HepG2 (cell line): ENCODE results near the gene SLC29A2. TPM values are rescaled to one million over a fixed set of nuclear protein-coding genes. Genes with fewer than 3 reads are reported as not detected.
A peak's percentile ranks its signal among the peaks of the same experiment; 100 is the strongest.

Experiments
- DMTF1 ChIP-seq: sonication (generic); formaldehyde crosslinking; IDR thresholded peaks from 2 replicates; pipeline ENCODE4 v1.4.0; 2020; ENCODE audit warnings: mild to moderate bottlenecking, missing genetic modification reagents
- DPF2 ChIP-seq: sonication (generic); formaldehyde crosslinking; IDR thresholded peaks from 2 replicates; pipeline ENCODE4 v1.4.0; 2020; ENCODE audit warnings: mild to moderate bottlenecking, low read depth, missing genetic modification reagents, borderline replicate concordance
- PAXIP1 ChIP-seq: sonication (generic); formaldehyde crosslinking; conservative IDR thresholded peaks from 2 replicates; pipeline ENCODE4 v1.4.0; 2020; ENCODE audit warnings: mild to moderate bottlenecking, missing genetic modification reagents, moderate library complexity
- polyA plus RNA-seq, 8 experiments: library from polyadenylated mRNA; depleted of rRNA in 3 of 8; stranded (reverse) in 7 of 8; unstranded in 1 of 8; fragments of >200 nt; fragmentation: Illumina TruSeq in 4 of 8; extraction: Trizol in 4 of 8; gene quantifications; 2 replicates each; pipeline versions ENCODE4 v1.2.1 to v1.2.3, GENCODE V29; 2011 to 2016; ENCODE audit warnings: low read depth in 4 of 8, missing spikeins in 1 of 8, mixed read lengths in 1 of 8; ENCODE audit not compliant: insufficient read depth in 1 of 8
- total RNA-seq, 5 experiments: library from RNA; depleted of rRNA; stranded (reverse); fragments of >200 nt; fragmentation: Illumina TruSeq; extraction: Trizol; gene quantifications; 2 replicates each; pipeline ENCODE4 v1.2.3, GENCODE V29; 2016; ENCODE audit warnings: low read depth in 1 of 5
- TF ChIP-seq, protein P1 (sequence below): sonication (generic); formaldehyde crosslinking; IDR thresholded peaks from 2 replicates; pipeline ENCODE4 v1.4.0; 2020; ENCODE audit warnings: missing genetic modification reagents, mild to moderate bottlenecking, borderline replicate concordance
- TF ChIP-seq, protein P2 (sequence below), 2 experiments: sonication (generic) in 1 of 2; formaldehyde crosslinking in 1 of 2; IDR thresholded peaks; 2 replicates each; pipeline versions ENCODE4 v1.4.0 to v1.6.1; 2018 to 2020; ENCODE audit warnings: missing genetic modification reagents in 2 of 2, borderline replicate concordance in 1 of 2, low read depth in 1 of 2, mild to moderate bottlenecking in 1 of 2, missing biosample characterization in 1 of 2
- TF ChIP-seq, protein P3 (sequence below): sonication (generic); formaldehyde crosslinking; IDR thresholded peaks from 2 replicates; pipeline ENCODE4 v1.4.0; 2020; ENCODE audit warnings: missing genetic modification reagents, mild to moderate bottlenecking, borderline replicate concordance
- TF ChIP-seq, protein P4 (sequence below): IDR thresholded peaks from 2 replicates; pipeline ENCODE4 v1.6.1; 2018; ENCODE audit warnings: missing genetic modification reagents

Gene SLC29A2
- total and polyA plus RNA-seq, 2 of the 13 experiments (the other 11 are each of a cell fraction or from before 2014, with no cell fraction given): 0.63 to 0.66 TPM

GRCh38 chr11:66313321-66314185, 58.0 kb downstream of the SLC29A2 start (continued):
- TF ChIP-seq, protein P1, sequence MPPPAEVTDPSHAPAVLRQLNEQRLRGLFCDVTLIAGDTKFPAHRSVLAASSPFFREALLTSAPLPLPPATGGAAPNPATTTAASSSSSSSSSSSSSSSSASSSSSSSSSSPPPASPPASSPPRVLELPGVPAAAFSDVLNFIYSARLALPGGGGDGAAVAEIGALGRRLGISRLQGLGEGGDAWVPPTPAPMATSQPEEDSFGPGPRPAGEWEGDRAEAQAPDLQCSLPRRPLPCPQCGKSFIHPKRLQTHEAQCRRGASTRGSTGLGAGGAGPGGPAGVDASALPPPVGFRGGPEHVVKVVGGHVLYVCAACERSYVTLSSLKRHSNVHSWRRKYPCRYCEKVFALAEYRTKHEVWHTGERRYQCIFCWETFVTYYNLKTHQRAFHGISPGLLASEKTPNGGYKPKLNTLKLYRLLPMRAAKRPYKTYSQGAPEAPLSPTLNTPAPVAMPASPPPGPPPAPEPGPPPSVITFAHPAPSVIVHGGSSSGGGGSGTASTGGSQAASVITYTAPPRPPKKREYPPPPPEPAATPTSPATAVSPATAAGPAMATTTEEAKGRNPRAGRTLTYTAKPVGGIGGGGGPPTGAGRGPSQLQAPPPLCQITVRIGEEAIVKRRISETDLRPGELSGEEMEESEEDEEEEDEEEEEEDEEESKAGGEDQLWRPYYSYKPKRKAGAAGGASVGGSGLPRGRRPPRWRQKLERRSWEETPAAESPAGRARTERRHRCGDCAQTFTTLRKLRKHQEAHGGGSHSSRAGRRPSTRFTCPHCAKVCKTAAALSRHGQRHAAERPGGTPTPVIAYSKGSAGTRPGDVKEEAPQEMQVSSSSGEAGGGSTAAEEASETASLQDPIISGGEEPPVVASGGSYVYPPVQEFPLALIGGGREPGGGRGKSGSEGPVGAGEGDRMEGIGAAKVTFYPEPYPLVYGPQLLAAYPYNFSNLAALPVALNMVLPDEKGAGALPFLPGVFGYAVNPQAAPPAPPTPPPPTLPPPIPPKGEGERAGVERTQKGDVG: no peak
- TF ChIP-seq DMTF1: no peak
- TF ChIP-seq, protein P2, sequence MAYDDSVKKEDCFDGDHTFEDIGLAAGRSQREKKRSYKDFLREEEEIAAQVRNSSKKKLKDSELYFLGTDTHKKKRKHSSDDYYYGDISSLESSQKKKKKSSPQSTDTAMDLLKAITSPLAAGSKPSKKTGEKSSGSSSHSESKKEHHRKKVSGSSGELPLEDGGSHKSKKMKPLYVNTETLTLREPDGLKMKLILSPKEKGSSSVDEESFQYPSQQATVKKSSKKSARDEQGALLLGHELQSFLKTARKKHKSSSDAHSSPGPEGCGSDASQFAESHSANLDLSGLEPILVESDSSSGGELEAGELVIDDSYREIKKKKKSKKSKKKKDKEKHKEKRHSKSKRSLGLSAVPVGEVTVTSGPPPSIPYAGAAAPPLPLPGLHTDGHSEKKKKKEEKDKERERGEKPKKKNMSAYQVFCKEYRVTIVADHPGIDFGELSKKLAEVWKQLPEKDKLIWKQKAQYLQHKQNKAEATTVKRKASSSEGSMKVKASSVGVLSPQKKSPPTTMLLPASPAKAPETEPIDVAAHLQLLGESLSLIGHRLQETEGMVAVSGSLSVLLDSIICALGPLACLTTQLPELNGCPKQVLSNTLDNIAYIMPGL (CRISPR knock-in tag; IDR thresholded peaks at IDR 0.05; ENCODE audit: borderline replicate concordance in 1 of 2, low read depth in 1 of 2): peak; percentile 68 to 74; a peak in 3 of 4 replicates
- TF ChIP-seq, protein P3, sequence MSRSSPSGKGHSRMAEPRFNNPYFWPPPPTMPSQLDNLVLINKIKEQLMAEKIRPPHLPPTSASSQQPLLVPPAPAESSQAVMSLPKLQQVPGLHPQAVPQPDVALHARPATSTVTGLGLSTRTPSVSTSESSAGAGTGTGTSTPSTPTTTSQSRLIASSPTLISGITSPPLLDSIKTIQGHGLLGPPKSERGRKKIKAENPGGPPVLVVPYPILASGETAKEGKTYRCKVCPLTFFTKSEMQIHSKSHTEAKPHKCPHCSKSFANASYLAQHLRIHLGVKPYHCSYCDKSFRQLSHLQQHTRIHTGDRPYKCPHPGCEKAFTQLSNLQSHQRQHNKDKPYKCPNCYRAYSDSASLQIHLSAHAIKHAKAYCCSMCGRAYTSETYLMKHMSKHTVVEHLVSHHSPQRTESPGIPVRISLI (CRISPR knock-in tag): no peak
- TF ChIP-seq DPF2 (CRISPR knock-in tag): no peak
- peak; percentile 41 for TF ChIP-seq PAXIP1 (CRISPR knock-in tag)
- TF ChIP-seq, protein P4, sequence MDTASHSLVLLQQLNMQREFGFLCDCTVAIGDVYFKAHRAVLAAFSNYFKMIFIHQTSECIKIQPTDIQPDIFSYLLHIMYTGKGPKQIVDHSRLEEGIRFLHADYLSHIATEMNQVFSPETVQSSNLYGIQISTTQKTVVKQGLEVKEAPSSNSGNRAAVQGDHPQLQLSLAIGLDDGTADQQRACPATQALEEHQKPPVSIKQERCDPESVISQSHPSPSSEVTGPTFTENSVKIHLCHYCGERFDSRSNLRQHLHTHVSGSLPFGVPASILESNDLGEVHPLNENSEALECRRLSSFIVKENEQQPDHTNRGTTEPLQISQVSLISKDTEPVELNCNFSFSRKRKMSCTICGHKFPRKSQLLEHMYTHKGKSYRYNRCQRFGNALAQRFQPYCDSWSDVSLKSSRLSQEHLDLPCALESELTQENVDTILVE (CRISPR knock-in tag): no peak
